OCI-LY3 (cell line): ENCODE results near the gene NFIB.

Experiments used
- CTCF ChIP-seq: fragments of 200-600, 300-600 bp; sonication (generic); IDR thresholded peaks from 2 replicates; pipeline ENCODE4 v1.5.1; 2014; ENCODE audit warnings: antibody characterized with exemption, low read length, low read depth
- EZH2phosphoT487 ChIP-seq: fragments of 200-600 bp; shearing (Covaris generic); IDR thresholded peaks from 2 replicates; pipeline ENCODE4 v1.6.1; 2018; ENCODE audit warnings: antibody characterized with exemption, mixed run types, low read depth

DNA sequence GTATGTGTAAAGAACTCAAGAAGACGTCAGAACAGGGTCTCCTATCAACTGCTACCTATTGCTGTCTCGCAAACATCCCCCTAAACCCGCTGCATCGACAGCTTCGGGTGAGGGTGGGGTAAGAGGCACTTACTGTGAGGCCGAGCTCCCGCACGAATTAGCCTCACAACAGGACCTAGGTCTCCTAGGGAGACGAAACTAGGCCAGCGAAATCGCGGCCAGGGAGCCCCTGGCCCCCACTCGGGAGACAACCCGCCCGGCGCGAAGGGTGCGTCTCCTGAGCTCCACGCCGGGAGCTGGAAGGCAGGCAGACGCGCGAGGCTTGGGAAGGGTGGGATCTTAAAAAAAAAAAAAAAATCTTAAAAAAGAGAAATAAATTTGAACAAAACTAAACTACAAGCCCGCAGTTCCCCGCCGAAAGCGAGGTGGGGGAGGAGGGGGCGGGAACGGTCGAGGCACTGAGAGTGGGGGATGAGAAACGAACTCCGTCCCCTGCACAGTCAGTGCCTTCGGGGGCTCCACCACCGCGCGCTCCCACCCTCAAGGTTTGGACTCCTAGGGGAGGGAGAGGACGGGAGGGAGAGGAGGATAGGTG lies 33.0 kb upstream of the NFIB start:
- no peak for TF ChIP-seq CTCF
- TF ChIP-seq EZH2phosphoT487, result no peak
